GM18907 (cell line): ENCODE measurements around the gene TMEM120B.

Experiments
- ATAC-seq: cut with Tn5 transposase; IDR thresholded peaks from one replicate; pipeline ENCODE4 v1.9.1; 2021; ENCODE audit warnings: mild to moderate bottlenecking, moderate library complexity; ENCODE audit not compliant: unreplicated experiment

Gene TMEM120B

DNA sequence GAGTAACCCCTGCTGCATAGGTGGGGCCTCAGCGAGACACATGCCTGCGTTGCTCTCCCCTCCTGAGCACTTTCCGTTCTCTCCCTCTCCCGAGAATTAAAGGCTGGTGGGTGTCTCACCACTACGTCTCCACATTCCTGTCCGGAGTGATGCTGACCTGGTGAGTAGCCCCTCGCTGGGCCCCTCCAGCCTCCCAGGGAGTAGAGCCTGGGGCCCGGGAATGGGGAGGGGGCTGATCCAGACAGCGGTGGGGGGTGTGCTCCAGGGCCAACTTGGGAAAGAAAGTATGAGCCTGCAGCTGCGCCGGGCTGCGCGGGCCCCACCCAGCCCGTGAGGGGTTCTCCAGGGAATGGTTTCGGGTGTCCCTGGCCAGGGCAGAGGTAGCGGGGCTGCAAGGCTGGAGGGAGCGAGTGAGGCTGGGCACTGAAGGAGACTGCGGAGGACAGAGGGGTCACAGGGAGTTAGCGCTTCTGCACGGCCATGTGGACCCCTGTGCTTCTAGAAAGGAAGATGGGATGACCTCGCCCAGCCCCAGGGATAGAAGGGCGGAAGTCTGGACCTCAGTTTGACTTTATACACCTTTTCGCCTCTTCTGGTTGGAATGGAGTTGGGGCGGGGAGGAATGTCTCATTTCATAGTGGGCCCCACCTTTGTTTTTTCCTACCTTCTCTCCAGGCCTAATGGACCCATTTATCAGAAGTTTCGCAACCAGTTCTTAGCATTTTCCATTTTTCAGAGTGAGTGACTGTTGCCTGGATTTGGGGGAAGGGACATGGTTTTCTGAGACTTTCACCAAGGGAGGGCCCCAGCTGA, 58.5 kb downstream of the TMEM120B start:
- no peak for ATAC-seq

DNA sequence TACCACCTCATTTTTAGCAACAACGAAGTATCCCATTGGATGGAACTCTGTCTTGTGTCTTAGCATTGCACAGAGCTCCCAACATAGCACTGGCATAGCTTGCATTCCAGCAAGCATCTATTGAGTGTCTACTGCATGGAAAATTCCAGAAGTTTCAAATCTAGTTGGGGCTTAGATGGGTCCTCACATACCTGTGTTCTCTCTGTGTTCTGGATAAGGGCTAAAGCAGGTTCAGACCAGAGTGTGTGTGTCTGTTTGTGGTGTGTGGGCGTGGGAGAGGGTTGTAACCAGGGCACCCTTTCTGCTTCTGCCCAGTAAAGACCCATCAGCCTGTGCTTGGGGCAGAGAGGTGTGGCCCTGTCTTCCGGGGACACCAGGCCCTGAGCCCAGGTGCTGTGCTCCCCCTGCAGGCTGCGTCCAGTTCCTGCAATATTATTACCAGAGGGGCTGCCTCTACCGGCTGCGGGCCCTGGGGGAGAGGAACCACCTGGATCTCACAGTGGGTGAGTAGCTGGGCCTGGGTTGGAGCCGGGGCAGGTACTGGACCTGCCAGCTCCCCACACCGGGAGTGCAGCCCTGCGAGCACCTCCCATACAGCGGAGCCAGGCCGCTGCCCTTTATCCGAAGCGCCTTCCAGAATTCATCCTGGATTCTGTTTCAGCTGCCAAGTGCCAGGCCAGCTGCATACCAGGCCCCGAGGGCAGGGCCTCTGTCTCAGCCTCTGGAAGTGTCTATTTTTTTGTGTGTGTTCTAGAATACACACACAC, 60.6 kb downstream of the TMEM120B start:
- peak; percentile 80 for ATAC-seq

DNA sequence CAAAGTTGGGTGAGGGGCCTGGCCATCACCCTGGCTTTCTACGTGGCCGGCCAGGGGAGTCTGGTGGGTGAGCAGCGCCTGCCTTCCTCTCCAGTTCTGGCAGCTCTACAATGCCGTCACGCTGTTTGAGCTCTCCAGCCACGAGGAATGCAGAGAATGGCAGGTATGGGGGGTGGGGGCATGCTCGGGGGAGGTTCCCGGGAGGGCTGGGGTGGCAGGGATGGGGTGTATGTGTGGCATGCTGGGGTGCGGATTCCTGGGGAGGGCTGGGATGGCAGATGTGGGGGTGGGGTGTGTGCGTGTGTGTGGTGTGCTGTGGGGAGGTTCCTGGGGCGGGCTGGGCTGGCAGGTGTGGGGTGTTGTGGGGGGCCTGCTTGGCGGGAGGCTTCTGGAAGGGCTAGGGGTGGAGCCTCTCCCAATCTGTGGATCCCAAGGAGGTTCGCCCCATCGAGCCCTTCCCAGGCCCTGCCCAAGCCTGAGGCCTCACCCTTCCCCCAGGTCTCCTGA, 62.5 kb downstream of the TMEM120B start:
- no peak for ATAC-seq

DNA sequence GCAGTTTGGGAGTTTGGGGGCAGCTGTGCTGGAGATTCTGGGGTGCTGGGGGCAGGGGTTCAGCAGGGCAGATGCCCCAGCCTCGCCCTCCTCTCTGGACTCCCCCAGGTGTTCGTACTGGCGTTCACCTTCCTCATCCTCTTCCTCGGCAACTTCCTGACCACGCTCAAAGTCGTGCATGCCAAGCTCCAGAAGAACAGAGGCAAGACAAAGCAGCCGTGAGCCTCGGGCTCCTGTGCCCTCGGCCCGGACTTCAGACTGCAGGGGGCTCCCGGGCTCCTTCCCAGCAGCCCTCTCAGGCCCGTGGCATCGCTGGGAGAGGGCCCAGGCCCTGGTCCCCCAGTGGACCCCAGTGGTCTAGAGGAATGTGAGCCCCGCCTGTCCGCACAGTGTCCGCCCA, 62.9 kb downstream of the TMEM120B start:
- no peak for ATAC-seq

DNA sequence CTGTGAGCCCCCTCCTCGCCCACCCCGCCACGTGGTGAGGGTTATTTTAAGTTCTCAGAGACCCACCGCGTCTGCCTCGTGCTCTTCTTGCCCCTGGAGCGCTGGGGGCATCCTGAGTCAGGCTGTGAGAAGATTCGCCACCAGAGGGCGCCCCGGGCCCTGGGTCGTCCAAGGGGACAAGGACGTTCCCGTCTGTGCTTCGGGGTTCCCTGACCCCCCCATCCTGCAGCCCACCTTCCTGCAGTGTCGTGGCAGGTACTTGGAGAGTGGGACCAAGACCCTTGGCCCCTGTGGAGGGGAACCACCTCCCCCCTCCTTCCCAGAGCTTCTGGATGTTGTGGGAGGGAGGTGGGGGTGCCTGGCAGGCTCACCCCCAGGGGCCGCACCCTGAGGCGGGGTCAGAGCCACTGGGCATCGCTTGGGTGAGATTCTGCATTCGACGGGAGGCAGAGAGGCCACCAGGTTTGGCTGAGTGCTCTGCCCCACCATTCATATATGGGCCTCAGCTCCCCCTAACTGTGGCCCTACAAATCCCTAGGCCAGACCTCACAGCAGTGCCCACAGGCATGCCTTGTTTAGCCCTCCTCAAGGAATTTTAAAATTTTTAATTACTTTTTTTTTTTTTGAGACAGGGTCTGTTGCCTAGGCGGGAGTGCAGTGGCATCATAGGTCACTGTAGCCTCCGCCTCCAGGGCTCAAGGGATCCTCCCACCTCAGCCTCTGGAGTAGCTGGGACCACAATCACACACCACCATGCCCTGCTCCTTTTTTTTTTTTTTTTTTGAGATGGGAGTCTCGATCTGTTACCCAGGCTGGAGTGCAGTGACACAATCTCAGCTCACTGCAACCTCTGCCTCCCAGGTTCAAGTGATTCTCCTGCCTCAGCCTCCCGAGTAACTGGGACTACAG, 63.9 kb downstream of the TMEM120B start:
- ATAC-seq, result peak; percentile 49

DNA sequence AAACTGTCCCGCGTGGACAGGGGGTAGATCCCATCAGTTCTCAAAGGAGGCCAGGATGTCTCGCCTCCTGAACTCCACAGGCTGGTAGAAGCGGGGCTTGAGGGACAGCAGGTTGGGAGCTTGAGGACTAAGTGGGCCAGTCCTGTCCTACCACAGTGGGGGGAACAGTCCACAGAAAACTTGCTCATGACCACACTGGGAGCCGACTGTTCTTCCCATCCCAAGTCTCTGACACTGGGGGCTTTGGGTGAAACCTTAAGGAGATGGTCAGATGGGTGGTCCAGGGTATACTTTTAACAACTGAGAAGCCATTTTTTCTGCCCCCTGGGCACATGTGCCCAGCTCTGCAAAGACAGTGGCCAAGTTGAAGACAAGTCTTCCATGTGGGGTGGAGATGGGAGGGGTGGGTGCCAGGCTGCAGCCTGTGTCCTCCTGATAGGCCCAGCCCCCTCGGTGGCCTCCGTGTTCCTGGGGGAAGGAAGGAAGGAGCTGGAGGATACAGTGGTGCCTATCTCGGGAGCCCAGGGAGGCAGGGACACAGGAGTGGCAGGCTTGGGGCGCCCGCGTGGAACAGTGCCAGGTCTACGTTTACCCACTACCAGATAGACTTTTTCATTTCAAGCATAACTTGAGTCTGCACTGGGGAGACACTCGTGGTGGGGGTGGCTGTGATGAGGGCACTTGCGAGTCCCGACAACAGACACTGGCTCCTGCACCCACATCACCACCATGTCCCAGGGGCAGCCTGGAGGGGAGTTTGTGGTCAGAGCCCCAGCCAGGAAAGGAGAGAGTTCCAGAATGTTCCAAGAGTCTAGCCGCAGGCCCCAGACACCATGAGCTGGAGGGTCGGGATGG, 66.2 kb downstream of the TMEM120B start:
- no peak for ATAC-seq

DNA sequence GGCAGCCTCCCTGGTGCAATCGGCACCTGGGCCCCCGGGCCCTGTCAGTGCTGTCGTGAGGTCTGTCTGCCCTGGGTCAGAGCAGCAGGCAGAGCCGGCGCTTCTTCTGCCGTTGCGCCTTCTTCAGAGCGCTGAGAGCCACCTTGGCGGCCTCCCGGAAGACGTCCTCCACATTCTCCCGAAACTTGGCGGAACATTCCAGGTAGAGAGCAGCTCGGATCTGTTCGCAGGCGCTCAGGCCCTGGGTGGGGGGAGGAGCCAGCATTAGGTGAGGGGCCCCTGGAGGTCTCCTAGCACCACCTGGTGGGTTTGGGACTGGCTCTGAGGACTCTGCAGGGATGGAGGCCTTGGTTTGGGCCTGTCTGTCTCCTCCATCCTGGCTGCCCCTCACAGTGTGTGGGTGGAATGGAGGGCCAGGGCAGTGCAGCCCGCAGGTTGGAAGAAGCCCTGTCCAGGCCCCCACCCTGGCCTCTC, 66.9 kb downstream of the TMEM120B start:
- ATAC-seq, result no peak

DNA sequence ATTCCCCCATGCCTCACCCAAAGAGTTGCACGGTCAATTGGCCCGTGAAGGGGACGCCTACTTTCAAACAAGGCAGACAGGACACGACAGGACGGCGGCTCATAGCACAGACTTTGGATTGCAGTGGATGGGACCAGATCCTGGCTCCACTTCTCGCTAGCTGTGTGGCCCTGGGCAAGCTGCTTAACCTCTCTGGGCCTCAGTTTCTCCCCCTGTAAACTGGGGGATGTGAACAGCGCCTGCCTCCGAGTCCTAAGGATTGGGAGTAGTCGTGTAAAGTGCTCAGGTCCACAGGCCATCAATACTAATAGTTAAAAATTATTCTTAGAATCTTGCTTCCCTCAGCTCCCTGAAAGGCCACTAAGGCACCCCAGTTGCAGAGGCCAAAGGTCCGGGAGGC, 67.9 kb downstream of the TMEM120B start:
- ATAC-seq, result no peak

DNA sequence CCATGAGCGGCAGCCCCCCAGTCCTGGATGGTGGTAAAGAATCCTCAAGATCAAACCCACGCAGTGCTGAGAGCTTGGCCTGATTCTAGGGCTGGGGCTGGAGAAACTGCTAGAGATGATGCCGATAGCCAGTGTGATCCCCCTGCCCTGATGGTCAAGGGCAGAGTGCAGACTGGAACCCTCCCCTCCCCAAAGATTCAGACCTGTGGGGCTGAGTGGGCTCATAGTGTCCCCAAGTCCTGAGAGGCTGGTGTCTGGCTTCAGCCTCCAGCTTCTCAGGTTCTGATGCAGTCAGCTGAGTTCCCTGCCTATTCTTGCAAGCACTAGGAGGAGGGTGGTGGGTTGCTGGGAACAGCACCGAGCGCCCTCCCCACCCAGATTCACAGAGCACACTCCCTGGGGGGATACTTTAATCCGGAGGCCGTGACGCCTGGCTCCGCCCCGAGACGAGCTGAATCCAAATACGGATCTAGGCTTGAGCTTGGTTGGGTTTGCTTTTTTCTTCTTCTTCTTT, 69.0 kb downstream of the TMEM120B start:
- peak; percentile 6 for ATAC-seq

DNA sequence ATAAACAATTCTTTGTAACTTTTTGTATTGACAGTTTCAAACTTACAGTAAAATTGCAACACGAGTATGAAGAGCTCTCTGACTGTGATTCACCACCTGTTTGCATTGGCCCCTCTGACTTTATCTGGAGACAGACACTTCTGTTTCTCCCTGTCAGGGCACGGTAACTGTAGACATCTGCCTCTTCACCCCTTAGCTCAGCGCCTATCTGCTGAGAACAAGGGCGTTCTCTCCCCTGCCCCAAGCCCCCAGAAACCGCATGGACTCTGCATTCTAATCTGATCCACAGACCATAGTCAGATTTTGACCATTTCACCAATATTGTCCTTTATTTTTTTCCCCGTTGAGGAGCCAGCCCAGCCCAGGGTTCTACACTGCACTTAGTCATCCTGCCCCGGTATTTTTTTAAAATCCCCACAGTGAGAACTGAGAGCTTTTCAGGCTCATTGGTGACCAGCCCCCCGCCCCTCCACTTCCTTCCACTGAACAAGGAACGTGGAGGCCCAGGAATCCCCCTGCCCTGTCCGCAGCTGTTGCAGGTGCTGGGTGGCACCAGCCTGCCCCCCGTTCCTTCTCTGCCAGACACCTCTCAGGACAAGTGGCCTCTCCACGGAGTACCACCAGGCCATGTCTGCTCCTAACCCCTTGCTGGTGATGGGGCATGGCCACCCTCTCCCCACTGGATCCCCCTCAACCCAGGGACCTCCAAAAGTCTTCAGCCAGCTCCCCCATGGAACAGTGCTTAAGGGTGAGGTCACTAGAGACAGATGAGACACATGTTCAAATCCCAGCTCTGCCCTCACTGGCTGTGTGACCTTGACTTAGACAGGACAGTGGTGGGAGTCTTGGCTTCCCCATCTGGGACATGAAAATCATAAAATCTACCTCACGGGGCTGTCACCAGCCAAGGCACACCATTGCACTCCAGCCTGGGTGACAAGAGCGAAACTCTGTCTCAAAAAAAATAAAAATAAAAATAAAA, 69.7 kb downstream of the TMEM120B start:
- peak; percentile 56 for ATAC-seq

DNA sequence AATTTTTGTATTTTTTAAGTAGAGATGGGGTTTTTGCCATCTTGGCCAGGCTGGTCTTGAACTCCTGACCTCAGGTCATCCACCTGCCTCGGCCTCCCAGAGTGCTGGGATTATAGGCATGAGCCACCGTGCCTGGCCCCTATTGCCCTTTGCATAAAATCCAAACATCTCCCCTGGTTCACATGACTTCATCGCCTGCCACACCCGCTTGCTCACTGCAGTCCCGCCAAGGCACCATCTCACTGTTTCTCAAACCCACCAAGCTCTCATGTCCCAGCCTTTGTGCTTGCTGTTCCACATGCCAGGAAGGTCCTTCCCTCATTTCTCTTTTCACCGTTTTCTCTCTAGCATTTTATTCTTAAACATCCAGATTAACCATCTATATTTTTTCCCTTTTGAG, 71.2 kb downstream of the TMEM120B start:
- no peak for ATAC-seq

DNA sequence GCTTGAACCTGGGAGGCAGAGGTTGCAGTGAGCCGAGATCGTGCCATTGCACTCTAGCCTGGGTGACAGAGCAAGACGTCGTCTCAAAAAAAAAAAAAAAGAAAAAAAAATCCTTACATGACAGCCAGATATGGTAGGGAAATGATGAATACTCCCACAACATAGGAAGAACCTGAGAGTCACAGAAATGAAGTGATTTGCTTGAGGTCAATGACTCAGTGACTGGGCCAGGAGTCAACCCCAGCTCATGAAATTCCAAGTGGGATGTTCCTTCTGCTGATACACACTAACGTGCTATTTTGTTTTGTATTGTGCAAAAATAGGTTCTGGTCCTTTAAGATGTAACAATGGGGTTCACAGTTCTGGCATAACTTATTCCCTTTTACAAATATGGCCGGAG, 71.9 kb downstream of the TMEM120B start:
- ATAC-seq, result no peak

DNA sequence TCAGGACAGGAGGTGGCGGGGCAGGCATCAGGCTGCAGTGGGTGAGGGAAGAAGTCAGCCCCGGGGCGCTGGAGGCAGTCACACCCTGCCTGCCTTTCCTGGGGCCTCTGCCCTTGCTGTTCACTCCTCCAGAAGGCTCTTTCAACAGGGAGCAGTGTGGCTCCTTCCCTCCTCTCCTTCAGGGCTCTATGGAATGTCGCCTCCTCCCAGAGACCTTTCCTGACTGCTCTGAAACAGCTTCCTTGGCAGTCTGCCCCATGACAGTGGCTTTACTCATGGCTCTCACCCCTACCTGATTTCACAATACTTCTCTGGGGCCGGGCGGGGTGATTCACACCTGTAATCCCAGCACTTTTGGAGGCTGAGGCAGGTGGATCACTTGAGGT, 73.9 kb downstream of the TMEM120B start:
- no peak for ATAC-seq

DNA sequence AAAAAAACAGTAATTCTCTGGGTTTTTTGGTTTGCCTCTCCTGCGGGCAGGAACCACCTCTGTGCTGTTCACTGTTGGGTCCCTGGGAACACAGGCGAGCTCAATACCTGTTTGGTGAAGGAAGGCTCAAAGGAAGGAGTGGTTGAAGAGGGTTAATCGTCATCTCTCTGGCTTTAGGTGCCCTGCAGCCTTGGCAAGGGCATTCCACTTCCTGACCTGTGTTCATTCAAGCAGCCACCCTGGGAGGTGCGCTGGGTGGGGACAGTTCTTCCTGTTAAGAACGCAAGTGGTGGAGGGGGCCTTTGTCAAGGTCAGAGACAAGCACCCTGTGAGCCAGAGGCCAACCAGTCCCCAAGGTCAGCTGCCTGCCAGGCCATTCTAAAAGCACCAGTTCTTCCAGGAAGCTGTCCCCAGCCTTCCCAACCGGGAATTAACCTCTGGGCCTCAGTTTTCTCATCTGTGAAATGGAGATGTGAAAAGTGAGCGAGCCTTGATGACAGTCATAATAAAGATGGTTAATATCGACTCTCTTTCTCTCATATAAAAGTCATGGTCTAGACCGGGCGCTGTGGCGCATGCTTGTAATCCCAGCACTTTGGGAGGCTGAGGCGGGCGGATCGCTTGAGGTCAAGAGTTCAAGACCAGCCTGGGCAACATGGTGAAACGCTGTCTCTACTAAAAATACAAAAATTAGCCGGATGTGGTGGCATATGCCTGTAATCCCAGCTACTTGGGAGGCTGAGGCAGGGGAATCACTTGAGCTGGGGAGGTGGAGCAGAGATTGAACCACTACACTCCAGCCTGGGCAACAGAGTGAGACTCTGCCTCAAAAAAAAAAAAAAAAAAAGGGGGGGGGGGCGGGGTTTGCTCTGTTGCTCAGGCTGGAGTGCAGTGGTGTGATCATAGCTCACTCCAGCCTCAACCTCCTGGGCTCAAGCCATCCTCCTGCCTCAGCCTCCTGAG, 74.8 kb downstream of the TMEM120B start:
- ATAC-seq, result no peak

DNA sequence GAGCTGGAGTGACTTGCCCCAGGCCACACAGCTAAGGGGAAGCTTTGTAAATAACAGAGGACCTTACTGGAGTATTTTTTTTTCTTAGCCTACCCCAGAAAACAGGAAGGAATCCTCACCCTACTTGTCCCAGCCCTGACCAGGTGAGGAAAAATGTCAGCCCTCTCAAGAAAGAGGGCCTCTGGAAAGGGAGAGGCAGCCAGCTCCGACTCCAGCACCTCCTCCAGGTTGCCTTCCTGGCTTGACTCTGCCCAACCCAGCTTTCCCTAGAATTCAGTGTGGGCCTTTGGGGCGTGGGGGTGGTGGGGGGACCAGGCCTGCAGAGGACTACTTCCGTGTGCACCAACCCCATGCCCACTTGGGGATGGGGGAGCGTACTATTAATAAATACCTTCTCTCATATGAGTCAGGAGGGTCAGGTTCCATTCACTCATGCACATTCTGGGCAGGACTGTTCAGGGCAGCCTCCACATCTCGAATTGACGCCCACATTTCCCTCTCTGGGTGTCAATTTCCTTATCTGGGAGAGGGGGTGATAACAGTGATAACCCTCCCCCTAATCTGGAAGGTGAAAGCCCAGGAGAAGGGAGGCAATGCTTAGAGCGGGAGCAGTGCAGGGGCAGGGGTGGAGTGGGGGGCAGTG, 75.7 kb downstream of the TMEM120B start:
- ATAC-seq, result no peak

DNA sequence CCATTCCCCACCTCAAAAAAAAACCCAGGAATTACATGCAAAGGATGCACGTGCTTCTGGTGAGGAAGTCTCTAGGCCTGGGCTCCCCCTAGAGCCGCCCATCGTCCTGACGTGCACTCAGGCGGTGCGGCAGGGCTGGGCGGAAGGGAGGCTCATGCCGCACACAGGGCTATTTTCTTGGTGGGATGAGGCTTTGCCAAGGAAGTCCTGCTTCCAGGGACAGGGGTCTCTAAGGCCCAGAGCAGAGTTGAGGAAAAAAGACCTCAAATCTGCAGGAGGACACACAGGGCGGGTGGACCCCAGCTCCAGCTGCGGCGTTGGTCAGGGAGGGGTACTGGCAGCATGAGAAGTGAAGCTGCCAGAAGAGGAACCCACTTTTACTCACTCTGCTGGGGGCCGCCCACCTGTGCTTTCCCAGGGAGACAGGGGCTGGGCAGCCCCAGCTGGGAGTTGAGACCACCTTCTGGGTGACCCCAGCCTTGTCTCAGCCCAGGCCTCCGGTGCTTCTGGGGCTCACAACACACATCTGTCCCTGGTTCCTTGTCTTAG, 76.8 kb downstream of the TMEM120B start:
- peak; percentile 22 for ATAC-seq
